Measurements from ENCODE around the gene WNT10A. TPM values are rescaled to one million over a fixed set of nuclear protein-coding genes. Genes with fewer than 3 reads are reported as not detected.

WNT10A gene
- total RNA-seq, 1 experiment from 2014 or later: 2.4 TPM

- H3K4me1 Mint-ChIP-seq (ENCODE audit: low read depth, unreplicated experiment): peaks cover 35% of the 10 kb centered on the region
- peaks cover 97% of the 10 kb centered on the region for H3K27me3 Mint-ChIP-seq (ENCODE audit: unreplicated experiment)
- BruUV-seq (replicated peaks): no TSS peak
These were observed 23.1 kb upstream of the WNT10A start for GRCh38 chr2:218857371-218858137.

GRCh38 chr2:218858138-218858445 lies 22.6 kb upstream of the WNT10A start:
- no TSS peak for BruUV-seq (replicated peaks)
- Mint-ChIP-seq H3K9me3 (ENCODE audit: low read depth, unreplicated experiment) (no peaks in the 10 kb centered on the region), H3K4me1 (ENCODE audit: low read depth, unreplicated experiment) (peaks cover 33% of the 10 kb centered on the region), H3K27me3 (ENCODE audit: unreplicated experiment) (peaks cover 100% of the 10 kb centered on the region), H3K4me3 (ENCODE audit: low read depth, unreplicated experiment) (no peak overlapping the region), H3K36me3 (ENCODE audit: insufficient read depth, unreplicated experiment) (no peaks in the 10 kb centered on the region), H3K27ac (ENCODE audit: unreplicated experiment) (no peak overlapping the region)
- intact Hi-C loops (cut with micrococcal nuclease; ENCODE audit: unreplicated experiment): loop anchor here (10.0 kb wide), 1 partner anchor 127 kb away; the partner anchor contains the start of gene FEV
- no peak for TF ChIP-seq CTCF (IDR thresholded peaks at IDR 0.05; ENCODE audit: unreplicated experiment)
- CTCF ChIA-PET: no interaction called here
- DNase-seq: no peak

More at GRCh38 chr2:218857371-218858137, 23.1 kb upstream of the WNT10A start:
- no peak overlapping the region for H3K27ac Mint-ChIP-seq (ENCODE audit: unreplicated experiment)
- no peak for TF ChIP-seq CTCF (IDR thresholded peaks at IDR 0.05; ENCODE audit: unreplicated experiment)
- H3K4me3 Mint-ChIP-seq (ENCODE audit: low read depth, unreplicated experiment): no peak overlapping the region
- H3K9me3 Mint-ChIP-seq (ENCODE audit: low read depth, unreplicated experiment): no peaks in the 10 kb centered on the region
- no peak for DNase-seq
- CTCF ChIA-PET: no interaction called here
- H3K36me3 Mint-ChIP-seq (ENCODE audit: insufficient read depth, unreplicated experiment): no peaks in the 10 kb centered on the region
- intact Hi-C loops (cut with micrococcal nuclease; ENCODE audit: unreplicated experiment): loop anchor here (10.0 kb wide), 1 partner anchor 127 kb away; the partner anchor contains the start of gene FEV

- Mint-ChIP-seq H3K36me3 (ENCODE audit: insufficient read depth, unreplicated experiment) (no peaks in the 10 kb centered on the region), H3K9me3 (ENCODE audit: low read depth, unreplicated experiment) (no peaks in the 10 kb centered on the region), H3K27ac (ENCODE audit: unreplicated experiment) (no peak overlapping the region), H3K4me1 (ENCODE audit: low read depth, unreplicated experiment) (peaks cover 28% of the 10 kb centered on the region), H3K27me3 (ENCODE audit: unreplicated experiment) (peaks cover 100% of the 10 kb centered on the region), H3K4me3 (ENCODE audit: low read depth, unreplicated experiment) (peak overlapping the region; percentile 41)
- DNase-seq: no peak
- CTCF ChIA-PET: interaction anchor here (0.6 kb wide), 1 partner anchor 44 kb away, joined by 5 read pairs; no protein-coding TSS in a partner anchor
- TF ChIP-seq CTCF (IDR thresholded peaks at IDR 0.05; ENCODE audit: unreplicated experiment): no peak
- BruUV-seq (replicated peaks): no TSS peak
- intact Hi-C loops (cut with micrococcal nuclease; ENCODE audit: unreplicated experiment): loop anchor here (10.0 kb wide), 1 partner anchor 126 kb away; the partner anchor contains the start of gene FEV
These were observed 21.7 kb upstream of the WNT10A start for GRCh38 chr2:218858671-218859555.

GRCh38 chr2:218859556-218859987 lies 21.1 kb upstream of the WNT10A start, which contains the start of gene WNT6:
TSS of gene WNT6 (plus strand) at chr2:218859805. CDS start at chr2:218860038, 233 bp downstream.
- CTCF ChIA-PET: interaction anchor here (0.6 kb wide), 1 partner anchor 45 kb away, joined by 5 read pairs; no protein-coding TSS in a partner anchor
- Mint-ChIP-seq H3K27ac (ENCODE audit: unreplicated experiment) (no peak within 1 kb of the TSS), H3K4me3 (ENCODE audit: low read depth, unreplicated experiment) (peak within 1 kb of the TSS; percentile 68), H3K36me3 (ENCODE audit: insufficient read depth, unreplicated experiment) (no peaks in the 10 kb centered on the region), H3K27me3 (ENCODE audit: unreplicated experiment) (peaks cover 100% of the 10 kb centered on the region), H3K9me3 (ENCODE audit: low read depth, unreplicated experiment) (no peaks in the 10 kb centered on the region), H3K4me1 (ENCODE audit: low read depth, unreplicated experiment) (peaks cover 28% of the 10 kb centered on the region)
- intact Hi-C loops (cut with micrococcal nuclease; ENCODE audit: unreplicated experiment): loop anchor here (10.0 kb wide), 1 partner anchor 125 kb away; the partner anchor contains the start of gene FEV
- no TSS peak for BruUV-seq (replicated peaks)
- TF ChIP-seq CTCF (IDR thresholded peaks at IDR 0.05; ENCODE audit: unreplicated experiment): no peak
- no peak for DNase-seq
